A673 (cell line): ENCODE measurements around the gene TOP3B.

Source experiments
- EZH2 ChIP-seq: fragments of 200-600 bp; sonication (generic); IDR thresholded peaks from 2 replicates; pipeline ENCODE4 v1.6.1; 2017; ENCODE audit warnings: borderline replicate concordance, low read depth, mild to moderate bottlenecking, mixed read lengths, antibody characterized with exemption, low read length; ENCODE audit not compliant: poor library complexity, severe bottlenecking
- TF ChIP-seq, protein P1 (sequence below): fragments of 300-800, 200-600 bp; sonication (generic); conservative IDR thresholded peaks from 2 replicates; pipeline ENCODE4 v1.5.1; 2017; ENCODE audit warnings: low read depth, mild to moderate bottlenecking, antibody characterized with exemption, low read length, moderate library complexity, mixed read lengths

DNA sequence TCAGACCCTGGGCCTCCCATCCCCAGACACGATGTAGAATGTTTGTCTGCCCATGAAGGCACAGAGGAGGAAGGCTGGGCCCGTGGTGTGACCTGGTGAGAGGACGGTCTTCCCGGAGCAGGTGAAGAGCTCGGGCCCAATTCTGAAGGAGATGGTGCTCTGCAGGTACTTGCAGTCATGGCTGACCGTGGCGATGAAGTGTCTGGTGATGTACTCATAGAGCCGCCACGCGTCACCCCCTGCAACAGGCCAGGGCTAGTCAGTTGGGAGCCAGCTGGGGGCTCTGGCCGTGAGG lies 20.0 kb downstream of the TOP3B start:
- TF ChIP-seq, protein P1, sequence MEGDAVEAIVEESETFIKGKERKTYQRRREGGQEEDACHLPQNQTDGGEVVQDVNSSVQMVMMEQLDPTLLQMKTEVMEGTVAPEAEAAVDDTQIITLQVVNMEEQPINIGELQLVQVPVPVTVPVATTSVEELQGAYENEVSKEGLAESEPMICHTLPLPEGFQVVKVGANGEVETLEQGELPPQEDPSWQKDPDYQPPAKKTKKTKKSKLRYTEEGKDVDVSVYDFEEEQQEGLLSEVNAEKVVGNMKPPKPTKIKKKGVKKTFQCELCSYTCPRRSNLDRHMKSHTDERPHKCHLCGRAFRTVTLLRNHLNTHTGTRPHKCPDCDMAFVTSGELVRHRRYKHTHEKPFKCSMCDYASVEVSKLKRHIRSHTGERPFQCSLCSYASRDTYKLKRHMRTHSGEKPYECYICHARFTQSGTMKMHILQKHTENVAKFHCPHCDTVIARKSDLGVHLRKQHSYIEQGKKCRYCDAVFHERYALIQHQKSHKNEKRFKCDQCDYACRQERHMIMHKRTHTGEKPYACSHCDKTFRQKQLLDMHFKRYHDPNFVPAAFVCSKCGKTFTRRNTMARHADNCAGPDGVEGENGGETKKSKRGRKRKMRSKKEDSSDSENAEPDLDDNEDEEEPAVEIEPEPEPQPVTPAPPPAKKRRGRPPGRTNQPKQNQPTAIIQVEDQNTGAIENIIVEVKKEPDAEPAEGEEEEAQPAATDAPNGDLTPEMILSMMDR = no peak
- no peak for TF ChIP-seq EZH2
